Nephron progenitor cell (in vitro differentiated cells): ENCODE data around the gene PEAK3.

Experiments
- DNase-seq: peaks from one replicate; pipeline ENCODE4 v3.0.0; 2021
- H3K27ac Mint-ChIP-seq: 2 replicates; pipeline ENCODE4 v1.8.0; 2021; ENCODE audit warnings: mild to moderate bottlenecking, moderate library complexity, mixed read lengths
- H3K27me3 Mint-ChIP-seq: 2 replicates; pipeline ENCODE4 v1.8.0; 2021; ENCODE audit warnings: mild to moderate bottlenecking, low read depth, mixed read lengths; ENCODE audit not compliant: poor library complexity
- H3K36me3 Mint-ChIP-seq: 2 replicates; pipeline ENCODE4 v1.8.0; 2021; ENCODE audit warnings: low read depth, mixed read lengths
- H3K4me1 Mint-ChIP-seq: 2 replicates; pipeline ENCODE4 v1.8.0; 2021; ENCODE audit warnings: mixed read lengths
- H3K4me3 Mint-ChIP-seq: 2 replicates; pipeline ENCODE4 v1.8.0; 2021; ENCODE audit warnings: mild to moderate bottlenecking, moderate library complexity, mixed read lengths
- H3K9me3 Mint-ChIP-seq: 2 replicates; pipeline ENCODE4 v1.8.0; 2021; ENCODE audit warnings: mild to moderate bottlenecking, moderate library complexity, mixed read lengths
- CTCF ChIP-seq: fragments of 200-600 bp; sonication (generic); IDR thresholded peaks from 2 replicates; pipeline ENCODE4 v1.5.0; 2021; ENCODE audit warnings: antibody characterized with exemption

PEAK3 gene

GRCh38 chr19:2268480-2268830 is 13.5 kb downstream of the PEAK3 start:
- H3K27me3 Mint-ChIP-seq = peaks cover 16% of the 10 kb centered on the region
- peaks cover 9% of the 10 kb centered on the region for H3K36me3 Mint-ChIP-seq
- no peaks in the 10 kb centered on the region for H3K9me3 Mint-ChIP-seq
- no peak for DNase-seq
- peak overlapping the region; percentile 91 for H3K4me3 Mint-ChIP-seq
- no peak overlapping the region for H3K27ac Mint-ChIP-seq
- H3K4me1 Mint-ChIP-seq = peaks cover 40% of the 10 kb centered on the region
- no peak for TF ChIP-seq CTCF

- H3K4me1 Mint-ChIP-seq = peaks cover 25% of the 10 kb centered on the region
Measured at GRCh38 chr19:2266183-2266993, 15.6 kb downstream of the PEAK3 start.

GRCh38 chr19:2261438-2262172 is 20.4 kb downstream of the PEAK3 start:
- H3K9me3 Mint-ChIP-seq = no peaks in the 10 kb centered on the region
- TF ChIP-seq CTCF = peak; percentile 41
- no peak for DNase-seq
- H3K27me3 Mint-ChIP-seq = peaks cover 12% of the 10 kb centered on the region
- H3K4me1 Mint-ChIP-seq = peaks cover 4% of the 10 kb centered on the region
- H3K27ac Mint-ChIP-seq = no peak overlapping the region
- no peak overlapping the region for H3K4me3 Mint-ChIP-seq
- H3K36me3 Mint-ChIP-seq = no peaks in the 10 kb centered on the region

More at GRCh38 chr19:2266183-2266993, 15.6 kb downstream of the PEAK3 start:
- DNase-seq = no peak
- no peak overlapping the region for H3K4me3 Mint-ChIP-seq
- H3K27ac Mint-ChIP-seq = no peak overlapping the region
- H3K27me3 Mint-ChIP-seq = peaks cover 16% of the 10 kb centered on the region
- no peaks in the 10 kb centered on the region for H3K9me3 Mint-ChIP-seq
- TF ChIP-seq CTCF = no peak
- no peaks in the 10 kb centered on the region for H3K36me3 Mint-ChIP-seq

- Mint-ChIP-seq H3K36me3 (no peaks in the 10 kb centered on the region), H3K4me1 (no peaks in the 10 kb centered on the region), H3K27ac (no peak overlapping the region), H3K27me3 (peaks cover 6% of the 10 kb centered on the region), H3K4me3 (no peak overlapping the region), H3K9me3 (no peaks in the 10 kb centered on the region)
- no peak for DNase-seq
- no peak for TF ChIP-seq CTCF
Measured at GRCh38 chr19:2260341-2260805, 21.6 kb downstream of the PEAK3 start.

- no peaks in the 10 kb centered on the region for H3K4me1 Mint-ChIP-seq
Measured at GRCh38 chr19:2259336-2259735, 22.6 kb downstream of the PEAK3 start.

More at GRCh38 chr19:2259336-2259735, 22.6 kb downstream of the PEAK3 start:
- Mint-ChIP-seq H3K27ac (no peak overlapping the region), H3K27me3 (peaks cover 10% of the 10 kb centered on the region), H3K4me3 (no peak overlapping the region), H3K36me3 (no peaks in the 10 kb centered on the region), H3K9me3 (no peaks in the 10 kb centered on the region)
- no peak for DNase-seq
- no peak for TF ChIP-seq CTCF
